ENCODE measurements around the gene NDUFB3.

DNA sequence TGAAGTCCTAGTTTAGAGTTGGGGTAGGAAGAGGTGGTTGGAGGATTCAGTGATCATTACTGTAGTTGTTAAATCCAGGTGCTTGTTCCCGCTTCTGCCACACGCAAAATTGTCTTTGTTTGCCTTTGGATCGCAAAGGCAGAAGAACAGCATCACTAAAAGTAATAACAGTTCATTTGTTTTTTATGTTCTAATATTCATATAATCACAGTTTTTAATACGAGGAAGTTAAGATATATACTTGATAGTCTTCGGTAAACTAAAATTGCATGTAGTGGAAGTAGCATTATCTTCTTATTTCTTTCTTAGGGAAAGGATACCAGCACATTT is 365 bp downstream of the NDUFB3 start:
- no peak for TF ChIP-seq TSHZ2 (CRISPR knock-in tag; IDR thresholded peaks at IDR 0.05)
- no peak for TF ChIP-seq ZFP3 (CRISPR knock-in tag; IDR thresholded peaks at IDR 0.05)
- no peak for TF ChIP-seq OSR1 (CRISPR knock-in tag; IDR thresholded peaks at IDR 0.05)
- no peak for TF ChIP-seq PPARA (CRISPR knock-in tag; IDR thresholded peaks at IDR 0.05; ENCODE audit: borderline replicate concordance)
- no peak for TF ChIP-seq ARNTL (CRISPR knock-in tag; IDR thresholded peaks at IDR 0.05; ENCODE audit: borderline replicate concordance, low read depth)
- no peak for TF ChIP-seq POU6F1 (CRISPR knock-in tag; IDR thresholded peaks at IDR 0.05; ENCODE audit: borderline replicate concordance, low read depth)
- TF ChIP-seq, protein P1, sequence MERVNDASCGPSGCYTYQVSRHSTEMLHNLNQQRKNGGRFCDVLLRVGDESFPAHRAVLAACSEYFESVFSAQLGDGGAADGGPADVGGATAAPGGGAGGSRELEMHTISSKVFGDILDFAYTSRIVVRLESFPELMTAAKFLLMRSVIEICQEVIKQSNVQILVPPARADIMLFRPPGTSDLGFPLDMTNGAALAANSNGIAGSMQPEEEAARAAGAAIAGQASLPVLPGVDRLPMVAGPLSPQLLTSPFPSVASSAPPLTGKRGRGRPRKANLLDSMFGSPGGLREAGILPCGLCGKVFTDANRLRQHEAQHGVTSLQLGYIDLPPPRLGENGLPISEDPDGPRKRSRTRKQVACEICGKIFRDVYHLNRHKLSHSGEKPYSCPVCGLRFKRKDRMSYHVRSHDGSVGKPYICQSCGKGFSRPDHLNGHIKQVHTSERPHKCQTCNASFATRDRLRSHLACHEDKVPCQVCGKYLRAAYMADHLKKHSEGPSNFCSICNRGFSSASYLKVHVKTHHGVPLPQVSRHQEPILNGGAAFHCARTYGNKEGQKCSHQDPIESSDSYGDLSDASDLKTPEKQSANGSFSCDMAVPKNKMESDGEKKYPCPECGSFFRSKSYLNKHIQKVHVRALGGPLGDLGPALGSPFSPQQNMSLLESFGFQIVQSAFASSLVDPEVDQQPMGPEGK (CRISPR knock-in tag; IDR thresholded peaks at IDR 0.05; ENCODE audit: borderline replicate concordance): no peak
- no peak for TF ChIP-seq BACH2 (CRISPR knock-in tag; IDR thresholded peaks at IDR 0.05; ENCODE audit: borderline replicate concordance)
